ENCODE measurements around the gene ZSWIM1. TPM values are rescaled to one million over a fixed set of nuclear protein-coding genes. Genes with fewer than 3 reads are reported as not detected.
"Not testable (repeated sequence)": the region's sequence is repeated elsewhere in the genome, so short reads cannot be mapped to it uniquely, and the experiment has no call there.

Gene ZSWIM1
- total RNA-seq, 1 experiment from 2014 or later, result 19.8 TPM

GRCh38 chr20:45888681-45889080 lies 7.7 kb downstream of the ZSWIM1 start:
- no peak for DNase-seq (ENCODE audit: low read depth)

GRCh38 chr20:45890077-45890984 lies 9.3 kb downstream of the ZSWIM1 start:
- peak; percentile 53 for DNase-seq (ENCODE audit: low read depth)

- DNase-seq (ENCODE audit: low read depth), result peak; percentile 96
Measured at GRCh38 chr20:45890985-45891983, 10.3 kb downstream of the ZSWIM1 start, which contains the start of the genes CTSA and NEURL2. Gene CTSA (plus strand): TSS chr20:45891335. CDS start chr20:45891569, 234 bp downstream. Gene NEURL2 (minus strand): TSS chr20:45891208. CDS start chr20:45890991, 217 bp downstream.

- peak; percentile 64 for DNase-seq (ENCODE audit: low read depth)
Measured at GRCh38 chr20:45892049-45892825, 11.2 kb downstream of the ZSWIM1 start.

- DNase-seq (ENCODE audit: low read depth), result no peak
Measured at GRCh38 chr20:45892828-45893500, 11.9 kb downstream of the ZSWIM1 start.

GRCh38 chr20:45893831-45894230 lies 12.8 kb downstream of the ZSWIM1 start:
- DNase-seq (ENCODE audit: low read depth), result peak; percentile 35

- DNase-seq (ENCODE audit: low read depth), result no peak
Measured at GRCh38 chr20:45894797-45895196, 13.8 kb downstream of the ZSWIM1 start.

GRCh38 chr20:45896641-45897161 lies 15.7 kb downstream of the ZSWIM1 start:
- no peak for DNase-seq (ENCODE audit: low read depth)

GRCh38 chr20:45897289-45897688 lies 16.3 kb downstream of the ZSWIM1 start:
- DNase-seq (ENCODE audit: low read depth), result no peak

- no peak for DNase-seq (ENCODE audit: low read depth)
Measured at GRCh38 chr20:45897692-45898091, 16.7 kb downstream of the ZSWIM1 start.

GRCh38 chr20:45898285-45898684 lies 17.3 kb downstream of the ZSWIM1 start:
- no peak for DNase-seq (ENCODE audit: low read depth)

- DNase-seq (ENCODE audit: low read depth), result no peak
Measured at GRCh38 chr20:45899046-45899835, 18.2 kb downstream of the ZSWIM1 start.

GRCh38 chr20:45901332-45901731 lies 20.3 kb downstream of the ZSWIM1 start:
- DNase-seq (ENCODE audit: low read depth), result not testable (repeated sequence)

- no peak for DNase-seq (ENCODE audit: low read depth)
Measured at GRCh38 chr20:45902199-45902701, 21.2 kb downstream of the ZSWIM1 start.

- DNase-seq (ENCODE audit: low read depth), result no peak
Measured at GRCh38 chr20:45904583-45905504, 23.8 kb downstream of the ZSWIM1 start.

- DNase-seq (ENCODE audit: low read depth), result peak; percentile 99
Measured at GRCh38 chr20:45905505-45906079, 24.6 kb downstream of the ZSWIM1 start.

- no peak for DNase-seq (ENCODE audit: low read depth)
Measured at GRCh38 chr20:45907219-45907948, 26.4 kb downstream of the ZSWIM1 start.
